ENCODE data around the gene NR4A3.
A peak's percentile ranks its signal among the peaks of the same experiment; 100 is the strongest.

The NR4A3 gene

DNA sequence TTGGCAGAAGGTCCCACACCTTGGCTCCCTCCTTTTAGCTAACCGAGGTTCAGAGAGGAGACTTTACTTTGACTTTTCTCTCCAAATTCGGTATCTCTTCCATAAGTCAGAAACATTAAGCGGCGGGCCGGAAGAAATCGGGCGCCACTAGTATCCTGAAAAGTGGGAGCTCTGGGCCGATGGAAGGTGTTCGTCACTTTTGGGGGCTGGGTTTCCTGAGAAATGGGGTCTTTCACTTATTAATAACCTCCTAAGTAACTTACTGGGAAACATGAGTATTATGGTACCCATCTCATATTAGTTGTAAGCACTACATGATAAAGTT, 85.5 kb downstream of the NR4A3 start:
- TF ChIP-seq, protein P1, sequence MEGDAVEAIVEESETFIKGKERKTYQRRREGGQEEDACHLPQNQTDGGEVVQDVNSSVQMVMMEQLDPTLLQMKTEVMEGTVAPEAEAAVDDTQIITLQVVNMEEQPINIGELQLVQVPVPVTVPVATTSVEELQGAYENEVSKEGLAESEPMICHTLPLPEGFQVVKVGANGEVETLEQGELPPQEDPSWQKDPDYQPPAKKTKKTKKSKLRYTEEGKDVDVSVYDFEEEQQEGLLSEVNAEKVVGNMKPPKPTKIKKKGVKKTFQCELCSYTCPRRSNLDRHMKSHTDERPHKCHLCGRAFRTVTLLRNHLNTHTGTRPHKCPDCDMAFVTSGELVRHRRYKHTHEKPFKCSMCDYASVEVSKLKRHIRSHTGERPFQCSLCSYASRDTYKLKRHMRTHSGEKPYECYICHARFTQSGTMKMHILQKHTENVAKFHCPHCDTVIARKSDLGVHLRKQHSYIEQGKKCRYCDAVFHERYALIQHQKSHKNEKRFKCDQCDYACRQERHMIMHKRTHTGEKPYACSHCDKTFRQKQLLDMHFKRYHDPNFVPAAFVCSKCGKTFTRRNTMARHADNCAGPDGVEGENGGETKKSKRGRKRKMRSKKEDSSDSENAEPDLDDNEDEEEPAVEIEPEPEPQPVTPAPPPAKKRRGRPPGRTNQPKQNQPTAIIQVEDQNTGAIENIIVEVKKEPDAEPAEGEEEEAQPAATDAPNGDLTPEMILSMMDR (IDR thresholded peaks at IDR 0.05; ENCODE audit: low read depth, low read length, missing control alignments), result no peak
- in situ Hi-C loops (cut with HindIII; ENCODE audit: low sequenced_read_pairs), result no loop called here
- DNase-seq (ENCODE audit: low read depth), result no peak
- peak overlapping the region; percentile 72 for H3K4me3 ChIP-seq (ENCODE audit: low read depth, low read length)

DNA sequence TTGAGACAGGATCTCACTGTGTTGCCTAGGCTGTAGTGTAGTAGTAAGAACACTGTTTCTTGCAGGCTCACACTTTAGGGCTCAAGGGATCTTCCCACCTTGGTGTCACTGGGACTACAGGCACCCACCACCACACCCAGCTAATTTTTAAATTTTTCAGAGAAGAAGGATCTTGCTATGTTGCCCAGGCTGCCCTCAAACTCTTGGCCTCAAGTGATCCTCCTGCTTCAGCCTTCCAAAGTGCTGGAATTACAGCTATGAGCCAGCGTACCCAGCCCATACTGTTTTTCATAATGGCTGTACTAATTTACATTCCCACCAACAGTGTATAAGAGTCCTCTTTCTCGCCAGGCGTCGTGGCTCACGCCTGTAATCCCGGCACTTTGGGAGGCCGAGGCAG, 89.9 kb downstream of the NR4A3 start:
- TF ChIP-seq, protein P1 (IDR thresholded peaks at IDR 0.05; ENCODE audit: low read depth, low read length, missing control alignments), result no peak
- DNase-seq (ENCODE audit: low read depth), result no peak
- in situ Hi-C loops (cut with HindIII; ENCODE audit: low sequenced_read_pairs), result no loop called here
- no peak overlapping the region for H3K4me3 ChIP-seq (ENCODE audit: low read depth, low read length)
